ENCODE data around the gene TSSK1B.
"Not testable (repeated sequence)": the region's sequence is repeated elsewhere in the genome, so short reads cannot be mapped to it uniquely, and the experiment has no call there.

The TSSK1B gene

GRCh38 chr5:113404269-113404668 lies 30.5 kb downstream of the TSSK1B start:
- H3K27me3 ChIP-seq (ENCODE audit: control insufficient read depth in 1 of 2, insufficient read depth in 2 of 2, low read length in 2 of 2): no peaks in the 10 kb centered on the region
- no peaks in the 10 kb centered on the region for H3K36me3 ChIP-seq (ENCODE audit: control insufficient read depth in 1 of 2, insufficient read depth in 2 of 2, low read length in 2 of 2)
- H3K9ac ChIP-seq (ENCODE audit: low read depth in 1 of 2, low read length in 2 of 2): no peak overlapping the region
- H3K27ac ChIP-seq (ENCODE audit: low read depth, low read length): no peak overlapping the region
- no peak overlapping the region for H3K4me3 ChIP-seq (ENCODE audit: low read depth in 1 of 2, low read length in 2 of 2)
- H3K9me3 ChIP-seq (ENCODE audit: control insufficient read depth in 1 of 2, low read length in 2 of 2): no peaks in the 10 kb centered on the region
- no peaks in the 10 kb centered on the region for H3K4me1 ChIP-seq (ENCODE audit: control insufficient read depth in 1 of 2, insufficient read depth in 2 of 2, low read length in 2 of 2)

GRCh38 chr5:113397986-113398385 lies 36.8 kb downstream of the TSSK1B start:
- not testable (repeated sequence) for H3K9ac ChIP-seq (ENCODE audit: low read depth in 1 of 2, low read length in 2 of 2); H3K27ac ChIP-seq (ENCODE audit: low read depth, low read length); H3K36me3 ChIP-seq (ENCODE audit: control insufficient read depth in 1 of 2, insufficient read depth in 2 of 2, low read length in 2 of 2); H3K27me3 ChIP-seq (ENCODE audit: control insufficient read depth in 1 of 2, insufficient read depth in 2 of 2, low read length in 2 of 2); H3K9me3 ChIP-seq (ENCODE audit: control insufficient read depth in 1 of 2, low read length in 2 of 2); H3K4me3 ChIP-seq (ENCODE audit: low read depth in 1 of 2, low read length in 2 of 2); H3K4me1 ChIP-seq (ENCODE audit: control insufficient read depth in 1 of 2, insufficient read depth in 2 of 2, low read length in 2 of 2)

- H3K9ac ChIP-seq (ENCODE audit: low read depth in 1 of 2, low read length in 2 of 2): no peak overlapping the region
- no peak overlapping the region for H3K27ac ChIP-seq (ENCODE audit: low read depth, low read length)
- H3K4me1 ChIP-seq (ENCODE audit: control insufficient read depth in 1 of 2, insufficient read depth in 2 of 2, low read length in 2 of 2): no peaks in the 10 kb centered on the region
- peaks cover 0 to 3% of the 10 kb centered on the region in 2 donors for H3K27me3 ChIP-seq (ENCODE audit: control insufficient read depth in 1 of 2, insufficient read depth in 2 of 2, low read length in 2 of 2)
- H3K36me3 ChIP-seq (ENCODE audit: control insufficient read depth in 1 of 2, insufficient read depth in 2 of 2, low read length in 2 of 2): no peaks in the 10 kb centered on the region
- no peaks in the 10 kb centered on the region for H3K9me3 ChIP-seq (ENCODE audit: control insufficient read depth in 1 of 2, low read length in 2 of 2)
- no peak overlapping the region for H3K4me3 ChIP-seq (ENCODE audit: low read depth in 1 of 2, low read length in 2 of 2)
Measured at GRCh38 chr5:113397046-113397445, 37.7 kb downstream of the TSSK1B start.

GRCh38 chr5:113394658-113395057 lies 40.1 kb downstream of the TSSK1B start:
- peaks cover 0 to 3% of the 10 kb centered on the region in 2 donors for H3K27me3 ChIP-seq (ENCODE audit: control insufficient read depth in 1 of 2, insufficient read depth in 2 of 2, low read length in 2 of 2)
- no peaks in the 10 kb centered on the region for H3K9me3 ChIP-seq (ENCODE audit: control insufficient read depth in 1 of 2, low read length in 2 of 2)
- H3K4me1 ChIP-seq (ENCODE audit: control insufficient read depth in 1 of 2, insufficient read depth in 2 of 2, low read length in 2 of 2): no peaks in the 10 kb centered on the region
- H3K36me3 ChIP-seq (ENCODE audit: control insufficient read depth in 1 of 2, insufficient read depth in 2 of 2, low read length in 2 of 2): no peaks in the 10 kb centered on the region
- H3K4me3 ChIP-seq (ENCODE audit: low read depth in 1 of 2, low read length in 2 of 2): no peak overlapping the region
- no peak overlapping the region for H3K9ac ChIP-seq (ENCODE audit: low read depth in 1 of 2, low read length in 2 of 2)
- H3K27ac ChIP-seq (ENCODE audit: low read depth, low read length): no peak overlapping the region

GRCh38 chr5:113390224-113390623 lies 44.6 kb downstream of the TSSK1B start:
- H3K27me3 ChIP-seq (ENCODE audit: control insufficient read depth in 1 of 2, insufficient read depth in 2 of 2, low read length in 2 of 2): peaks cover 0 to 3% of the 10 kb centered on the region in 2 donors
- H3K9ac ChIP-seq (ENCODE audit: low read depth in 1 of 2, low read length in 2 of 2): no peak overlapping the region
- no peak overlapping the region for H3K4me3 ChIP-seq (ENCODE audit: low read depth in 1 of 2, low read length in 2 of 2)
- no peaks in the 10 kb centered on the region for H3K9me3 ChIP-seq (ENCODE audit: control insufficient read depth in 1 of 2, low read length in 2 of 2)
- no peak overlapping the region for H3K27ac ChIP-seq (ENCODE audit: low read depth, low read length)
- H3K36me3 ChIP-seq (ENCODE audit: control insufficient read depth in 1 of 2, insufficient read depth in 2 of 2, low read length in 2 of 2): no peaks in the 10 kb centered on the region
- no peaks in the 10 kb centered on the region for H3K4me1 ChIP-seq (ENCODE audit: control insufficient read depth in 1 of 2, insufficient read depth in 2 of 2, low read length in 2 of 2)

- H3K9me3 ChIP-seq (ENCODE audit: control insufficient read depth in 1 of 2, low read length in 2 of 2): no peaks in the 10 kb centered on the region
- no peak overlapping the region for H3K4me3 ChIP-seq (ENCODE audit: low read depth in 1 of 2, low read length in 2 of 2)
- peaks cover 0 to 3% of the 10 kb centered on the region in 2 donors for H3K27me3 ChIP-seq (ENCODE audit: control insufficient read depth in 1 of 2, insufficient read depth in 2 of 2, low read length in 2 of 2)
- H3K9ac ChIP-seq (ENCODE audit: low read depth in 1 of 2, low read length in 2 of 2): no peak overlapping the region
- no peaks in the 10 kb centered on the region for H3K4me1 ChIP-seq (ENCODE audit: control insufficient read depth in 1 of 2, insufficient read depth in 2 of 2, low read length in 2 of 2)
- no peaks in the 10 kb centered on the region for H3K36me3 ChIP-seq (ENCODE audit: control insufficient read depth in 1 of 2, insufficient read depth in 2 of 2, low read length in 2 of 2)
- no peak overlapping the region for H3K27ac ChIP-seq (ENCODE audit: low read depth, low read length)
Measured at GRCh38 chr5:113389116-113389515, 45.7 kb downstream of the TSSK1B start.

GRCh38 chr5:113387844-113388243 lies 46.9 kb downstream of the TSSK1B start:
- no peak overlapping the region for H3K27ac ChIP-seq (ENCODE audit: low read depth, low read length)
- H3K27me3 ChIP-seq (ENCODE audit: control insufficient read depth in 1 of 2, insufficient read depth in 2 of 2, low read length in 2 of 2): no peaks in the 10 kb centered on the region
- no peaks in the 10 kb centered on the region for H3K9me3 ChIP-seq (ENCODE audit: control insufficient read depth in 1 of 2, low read length in 2 of 2)
- no peaks in the 10 kb centered on the region for H3K4me1 ChIP-seq (ENCODE audit: control insufficient read depth in 1 of 2, insufficient read depth in 2 of 2, low read length in 2 of 2)
- H3K4me3 ChIP-seq (ENCODE audit: low read depth in 1 of 2, low read length in 2 of 2): no peak overlapping the region
- no peaks in the 10 kb centered on the region for H3K36me3 ChIP-seq (ENCODE audit: control insufficient read depth in 1 of 2, insufficient read depth in 2 of 2, low read length in 2 of 2)
- H3K9ac ChIP-seq (ENCODE audit: low read depth in 1 of 2, low read length in 2 of 2): no peak overlapping the region

- Histone ChIP-seq H3K27ac (ENCODE audit: low read depth, low read length) (no peak overlapping the region), H3K9me3 (ENCODE audit: control insufficient read depth in 1 of 2, low read length in 2 of 2) (no peaks in the 10 kb centered on the region), H3K4me3 (ENCODE audit: low read depth in 1 of 2, low read length in 2 of 2) (no peak overlapping the region), H3K4me1 (ENCODE audit: control insufficient read depth in 1 of 2, insufficient read depth in 2 of 2, low read length in 2 of 2) (no peaks in the 10 kb centered on the region), H3K9ac (ENCODE audit: low read depth in 1 of 2, low read length in 2 of 2) (no peak overlapping the region), H3K36me3 (ENCODE audit: control insufficient read depth in 1 of 2, insufficient read depth in 2 of 2, low read length in 2 of 2) (no peaks in the 10 kb centered on the region), H3K27me3 (ENCODE audit: control insufficient read depth in 1 of 2, insufficient read depth in 2 of 2, low read length in 2 of 2) (no peaks in the 10 kb centered on the region)
Measured at GRCh38 chr5:113384782-113385285, 50.0 kb downstream of the TSSK1B start.

GRCh38 chr5:113382731-113383130 lies 52.1 kb downstream of the TSSK1B start:
- Histone ChIP-seq H3K4me3 (ENCODE audit: low read depth in 1 of 2, low read length in 2 of 2) (no peak overlapping the region), H3K9me3 (ENCODE audit: control insufficient read depth in 1 of 2, low read length in 2 of 2) (no peaks in the 10 kb centered on the region)

More at GRCh38 chr5:113382731-113383130, 52.1 kb downstream of the TSSK1B start:
- Histone ChIP-seq H3K27me3 (ENCODE audit: control insufficient read depth in 1 of 2, insufficient read depth in 2 of 2, low read length in 2 of 2) (no peaks in the 10 kb centered on the region), H3K27ac (ENCODE audit: low read depth, low read length) (no peak overlapping the region), H3K9ac (ENCODE audit: low read depth in 1 of 2, low read length in 2 of 2) (no peak overlapping the region), H3K36me3 (ENCODE audit: control insufficient read depth in 1 of 2, insufficient read depth in 2 of 2, low read length in 2 of 2) (no peaks in the 10 kb centered on the region), H3K4me1 (ENCODE audit: control insufficient read depth in 1 of 2, insufficient read depth in 2 of 2, low read length in 2 of 2) (no peaks in the 10 kb centered on the region)

All from duodenal mucosa (tissue), 2 donors.